ENCODE measurements around the gene PCED1B.

GRCh38 chr12:47282206-47282605, 202.8 kb downstream of the PCED1B start:
- TF ChIP-seq YY2 (tag by site-specific recombination; IDR thresholded peaks at IDR 0.05) (no peak), ZSCAN16 (tag by site-specific recombination; IDR thresholded peaks at IDR 0.05) (no peak), CTCF (tag by site-specific recombination; IDR thresholded peaks at IDR 0.05) (no peak), ZNF785 (tag by site-specific recombination; IDR thresholded peaks at IDR 0.05) (no peak), PRDM10 (tag by site-specific recombination; IDR thresholded peaks at IDR 0.05) (no peak), PBX3 (CRISPR knock-in tag; IDR thresholded peaks at IDR 0.05) (no peak), SETDB1 (IDR thresholded peaks at IDR 0.05; ENCODE audit: insufficient read length, low read length) (no peak), MEIS1 (CRISPR knock-in tag; IDR thresholded peaks at IDR 0.05; ENCODE audit: borderline replicate concordance) (no peak), BCL11A (tag by site-specific recombination; IDR thresholded peaks at IDR 0.05; ENCODE audit: low read depth) (no peak), SP2 (tag by site-specific recombination; IDR thresholded peaks at IDR 0.05) (no peak)

All from HEK293 (cell line).